ENCODE results near the gene PHACTR2.

GRCh38 chr6:143753678-143754077 lies 75.9 kb downstream of the PHACTR2 start:
- TF ChIP-seq CTCF (IDR thresholded peaks at IDR 0.05 in 2 of 3, conservative IDR thresholded peaks at IDR 0.05 in 1 of 3; ENCODE audit: control insufficient read depth in 2 of 3, extremely low read depth in 1 of 3, insufficient read depth in 1 of 3, low read depth in 3 of 3, low read length in 3 of 3) (no peak), FOXM1 (IDR thresholded peaks at IDR 0.05; ENCODE audit: low read depth, low read length) (no peak)
